Activated T-cell treated with anti-CD3 and anti-CD28 coated beads for 48 hours (primary cell): ENCODE data around the gene USP13.
"Not testable (repeated sequence)": the region's sequence is repeated elsewhere in the genome, so short reads cannot be mapped to it uniquely, and the experiment has no call there.

Source experiments
- DNase-seq: peaks from one replicate; pipeline ENCODE4 v3.0.0-alpha.2; 2020; ENCODE audit warnings: low read depth

Gene USP13

DNA sequence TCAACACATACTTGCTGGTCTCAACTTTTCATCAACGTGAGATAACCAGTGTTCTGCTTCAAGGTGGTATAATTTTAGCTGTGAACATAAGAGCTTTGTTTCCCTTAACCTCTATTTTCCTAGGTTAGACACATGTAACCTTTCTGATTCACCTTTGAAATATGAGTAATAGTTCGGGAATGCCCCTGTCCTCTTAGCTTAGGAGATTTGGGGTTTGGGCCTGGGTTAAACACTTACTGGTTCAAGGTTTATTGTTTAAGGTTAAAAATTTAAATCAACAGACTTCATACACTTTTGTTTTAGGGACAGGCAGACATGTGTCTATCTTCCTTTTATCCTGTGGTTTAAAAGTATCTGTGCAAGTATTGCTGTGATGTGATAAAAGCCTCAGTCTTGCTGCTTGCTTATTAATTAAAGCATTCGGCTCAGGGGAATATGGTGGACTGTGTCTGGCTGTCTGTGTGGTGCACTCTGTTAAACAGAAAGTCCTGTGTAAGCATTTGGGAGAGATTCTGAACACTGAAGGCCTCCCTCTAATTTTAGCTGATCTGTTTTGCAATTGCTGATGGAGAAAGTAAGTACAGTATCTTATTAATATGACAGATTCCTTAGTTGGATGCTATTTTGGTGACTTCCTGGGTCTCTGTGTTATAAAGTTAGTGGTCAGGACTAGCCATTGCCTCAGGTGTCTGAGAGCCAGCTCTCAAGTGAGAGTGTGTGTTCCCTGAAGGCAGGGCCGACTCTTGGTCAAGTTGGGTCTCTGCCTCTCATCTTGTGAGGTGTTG lies 81.8 kb downstream of the USP13 start:
- no peak for DNase-seq

DNA sequence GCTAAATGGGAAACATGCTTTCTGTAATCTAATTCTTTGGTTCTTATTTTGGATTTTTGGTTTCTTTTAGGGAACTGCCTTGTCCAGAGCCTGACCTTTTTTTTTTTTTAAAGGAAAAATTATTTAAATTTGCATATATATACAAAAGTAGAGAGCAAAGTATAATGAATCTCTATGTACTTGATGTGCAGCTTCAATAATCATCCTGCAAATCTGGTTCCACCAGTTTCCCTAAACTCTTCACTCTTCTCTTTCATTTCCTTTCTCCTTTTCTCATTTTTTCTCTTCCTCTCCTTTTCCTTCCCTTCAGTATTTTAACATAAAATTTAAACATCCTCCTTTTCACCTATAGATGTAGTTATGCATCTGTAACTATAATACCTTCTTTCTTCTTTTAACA lies 82.5 kb downstream of the USP13 start:
- no peak for DNase-seq

DNA sequence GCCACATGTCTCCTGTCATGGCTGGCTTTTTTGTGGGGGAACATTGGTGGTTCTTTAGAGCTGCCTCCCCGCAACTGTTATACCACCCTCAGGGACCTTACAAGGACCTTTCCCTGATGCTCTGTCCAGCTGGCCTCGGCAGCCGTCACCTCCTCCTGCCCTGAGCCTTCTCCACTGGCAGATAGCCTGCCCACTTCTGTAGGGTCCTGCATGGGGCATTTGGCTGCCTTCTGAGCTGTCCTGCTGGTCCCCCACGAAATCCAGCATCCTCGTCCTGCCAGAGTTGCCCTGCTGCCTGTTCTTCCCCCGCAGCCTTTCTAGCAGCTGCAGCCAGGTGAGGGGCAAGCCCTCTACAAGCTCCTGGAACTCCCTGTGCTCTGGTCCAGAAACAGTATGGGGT lies 86.2 kb downstream of the USP13 start:
- no peak for DNase-seq

DNA sequence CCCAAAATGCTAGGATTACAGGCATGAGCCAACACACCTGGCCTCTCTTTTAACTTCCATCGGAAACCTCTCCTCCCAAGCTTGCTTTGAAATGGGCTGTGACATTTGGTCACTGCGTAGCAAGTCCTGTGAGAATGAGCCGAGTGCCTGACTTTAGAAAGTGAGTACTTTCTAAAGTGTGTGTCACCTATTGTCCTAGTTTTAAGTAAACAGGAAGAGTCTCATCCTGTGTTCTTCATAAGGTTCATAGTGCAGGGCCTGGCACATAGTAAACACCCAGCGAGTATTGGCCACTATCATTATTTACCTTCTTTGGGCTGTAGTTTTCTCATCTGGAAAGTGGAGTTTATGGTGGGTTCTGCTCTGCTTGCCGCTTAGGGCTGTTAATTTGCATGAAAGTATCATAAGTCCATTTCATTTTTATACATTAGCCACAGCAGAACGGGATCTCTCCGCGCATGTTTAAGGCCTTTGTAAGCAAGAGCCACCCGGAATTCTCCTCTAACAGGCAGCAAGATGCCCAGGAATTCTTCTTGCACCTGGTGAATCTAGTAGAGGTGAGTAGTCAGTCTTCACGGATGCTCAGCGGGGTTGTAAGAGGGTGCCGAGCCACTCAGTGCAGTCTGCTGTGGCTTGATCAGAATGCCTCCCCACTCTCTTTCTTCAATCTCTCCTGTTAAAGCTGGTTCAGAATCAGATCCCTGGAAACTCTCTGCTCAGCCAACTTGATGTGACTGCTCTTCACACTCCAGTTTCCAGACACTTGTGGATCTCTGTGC lies 87.2 kb downstream of the USP13 start:
- DNase-seq, result no peak

DNA sequence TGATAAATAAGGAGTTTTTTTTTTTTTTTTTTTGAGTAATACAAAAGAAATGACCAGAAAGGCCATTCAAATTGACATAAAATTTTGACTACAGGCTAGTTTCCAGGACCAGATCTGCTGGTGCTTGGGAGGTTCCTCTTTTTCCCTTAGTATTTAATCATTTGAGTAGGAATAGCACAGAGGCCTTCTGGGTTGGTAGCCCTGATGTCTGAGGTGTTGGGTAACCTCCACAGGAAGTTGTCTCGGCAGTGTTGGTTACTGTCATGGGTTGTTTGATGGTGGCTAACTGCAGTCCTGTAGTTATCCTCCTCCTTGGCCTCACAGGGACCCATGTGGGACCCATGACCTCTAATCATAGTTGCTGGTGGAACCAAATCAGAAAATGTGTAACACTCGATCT lies 91.1 kb downstream of the USP13 start:
- DNase-seq, result no peak

DNA sequence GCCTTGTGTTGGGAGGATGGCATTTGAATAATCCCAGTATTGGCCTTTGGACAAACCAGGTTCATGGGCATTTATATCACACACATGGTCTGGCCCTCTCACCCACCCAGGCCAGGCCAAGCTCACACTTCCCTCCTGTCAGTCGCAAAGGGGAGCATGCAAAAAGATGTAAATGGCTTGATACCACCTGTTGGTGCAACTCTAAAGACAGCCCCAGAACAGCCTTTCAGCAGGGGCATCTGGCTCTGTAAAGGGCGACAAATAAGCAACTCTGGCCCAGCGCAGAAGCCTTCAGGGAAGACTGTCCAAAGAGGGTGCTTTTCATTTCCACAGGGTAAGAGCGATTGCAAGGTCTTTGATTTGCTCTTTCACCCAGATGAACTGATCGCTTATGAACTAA lies 91.8 kb downstream of the USP13 start:
- DNase-seq, result no peak

DNA sequence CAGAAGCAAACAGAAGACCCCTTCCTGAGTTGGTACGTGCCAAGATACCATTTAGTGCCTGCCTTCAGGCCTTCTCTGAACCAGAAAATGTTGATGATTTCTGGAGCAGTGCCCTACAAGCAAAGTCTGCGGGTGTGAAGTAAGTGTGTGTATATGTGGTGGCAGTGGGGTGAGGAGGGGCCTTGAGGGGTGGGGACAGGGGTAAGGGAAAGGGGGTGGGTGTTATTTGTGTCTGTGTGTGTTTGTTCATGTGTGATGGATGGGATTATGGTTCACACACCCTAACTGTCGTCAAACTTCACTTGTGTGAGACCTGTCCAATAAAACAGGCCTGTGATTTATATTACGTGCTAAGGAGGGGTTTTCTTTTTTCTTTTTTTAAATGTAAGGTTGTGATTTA lies 92.2 kb downstream of the USP13 start:
- no peak for DNase-seq

DNA sequence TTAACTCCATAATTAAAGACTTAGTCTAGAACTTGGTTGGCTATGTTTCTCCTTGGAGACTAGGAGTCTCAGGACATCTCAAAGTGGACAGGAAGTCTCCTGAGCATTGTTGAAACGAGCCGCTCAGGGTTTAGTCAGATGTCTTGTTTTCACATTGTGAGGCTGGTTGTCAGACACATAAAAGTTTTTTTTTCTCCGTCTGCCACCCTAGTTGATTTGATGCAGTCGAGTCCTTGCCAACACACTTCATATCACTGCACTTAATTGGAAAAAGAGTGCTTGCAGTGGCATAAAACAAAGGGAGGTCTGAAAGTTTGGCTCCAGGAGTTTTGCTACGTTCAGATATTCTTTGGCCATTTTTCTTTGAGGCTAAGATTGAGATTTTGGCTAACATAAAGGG lies 92.9 kb downstream of the USP13 start:
- DNase-seq, result no peak

DNA sequence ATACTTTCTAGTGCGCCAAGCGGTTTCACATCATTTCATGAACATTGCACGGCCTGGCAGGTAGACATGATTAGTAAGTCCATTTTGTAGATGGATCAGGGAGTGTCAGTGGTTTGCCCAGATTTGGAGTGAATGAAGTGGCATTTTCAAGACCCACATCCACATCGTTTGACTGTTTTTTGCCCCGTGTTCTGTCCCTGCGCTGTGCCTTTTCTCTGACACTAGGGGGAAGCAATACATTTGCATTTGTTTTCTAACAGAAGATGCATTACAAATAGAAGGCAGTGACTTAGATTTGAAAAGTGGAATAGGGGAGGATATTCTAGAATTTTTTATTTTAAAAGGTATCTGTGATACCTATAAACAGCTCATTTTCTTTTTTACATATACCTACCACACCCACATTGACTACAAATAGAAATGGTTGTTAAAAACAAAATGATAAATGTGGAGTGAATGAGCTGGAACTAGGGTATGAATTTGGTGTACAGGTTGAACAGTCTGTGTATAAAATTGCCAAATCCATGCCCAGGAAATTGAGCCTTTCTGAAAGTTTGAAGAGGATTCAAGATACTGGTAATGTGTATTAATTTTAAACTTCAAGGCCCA lies 98.0 kb downstream of the USP13 start:
- no peak for DNase-seq

DNA sequence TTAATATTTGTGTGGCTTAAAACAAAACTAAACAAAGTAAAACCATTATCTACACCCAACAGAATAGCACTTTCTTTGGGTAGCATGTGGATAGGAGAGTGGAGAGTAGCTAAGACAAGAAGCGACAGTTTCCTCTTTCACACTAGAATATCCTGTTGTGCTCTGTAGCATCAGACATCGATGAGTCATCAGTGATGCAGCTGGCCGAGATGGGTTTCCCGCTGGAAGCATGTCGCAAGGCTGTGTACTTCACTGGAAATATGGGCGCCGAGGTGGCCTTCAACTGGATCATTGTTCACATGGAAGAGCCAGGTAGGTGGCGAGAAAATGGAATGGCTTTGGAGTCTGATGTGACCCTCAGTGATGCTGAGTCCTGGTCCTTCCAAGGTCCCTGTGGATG lies 108.1 kb downstream of the USP13 start:
- DNase-seq, result no peak

DNA sequence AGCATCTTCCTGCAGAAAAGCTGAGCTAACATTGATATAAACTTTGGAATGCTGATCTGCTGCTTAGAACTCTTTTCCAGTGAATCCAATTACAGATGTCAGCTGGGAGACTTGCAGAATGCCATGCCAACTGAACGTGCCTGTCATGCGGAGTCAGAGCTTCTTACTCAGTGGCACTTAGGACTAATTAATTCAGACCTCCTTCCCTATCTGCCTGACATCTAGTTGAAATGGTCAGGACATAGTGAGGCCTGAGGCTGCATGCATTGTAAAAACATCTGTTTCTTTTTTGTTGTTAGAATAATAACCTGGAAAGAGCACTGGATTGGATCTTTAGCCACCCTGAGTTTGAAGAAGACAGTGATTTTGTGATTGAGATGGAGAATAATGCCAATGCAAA lies 112.6 kb downstream of the USP13 start:
- DNase-seq, result no peak

DNA sequence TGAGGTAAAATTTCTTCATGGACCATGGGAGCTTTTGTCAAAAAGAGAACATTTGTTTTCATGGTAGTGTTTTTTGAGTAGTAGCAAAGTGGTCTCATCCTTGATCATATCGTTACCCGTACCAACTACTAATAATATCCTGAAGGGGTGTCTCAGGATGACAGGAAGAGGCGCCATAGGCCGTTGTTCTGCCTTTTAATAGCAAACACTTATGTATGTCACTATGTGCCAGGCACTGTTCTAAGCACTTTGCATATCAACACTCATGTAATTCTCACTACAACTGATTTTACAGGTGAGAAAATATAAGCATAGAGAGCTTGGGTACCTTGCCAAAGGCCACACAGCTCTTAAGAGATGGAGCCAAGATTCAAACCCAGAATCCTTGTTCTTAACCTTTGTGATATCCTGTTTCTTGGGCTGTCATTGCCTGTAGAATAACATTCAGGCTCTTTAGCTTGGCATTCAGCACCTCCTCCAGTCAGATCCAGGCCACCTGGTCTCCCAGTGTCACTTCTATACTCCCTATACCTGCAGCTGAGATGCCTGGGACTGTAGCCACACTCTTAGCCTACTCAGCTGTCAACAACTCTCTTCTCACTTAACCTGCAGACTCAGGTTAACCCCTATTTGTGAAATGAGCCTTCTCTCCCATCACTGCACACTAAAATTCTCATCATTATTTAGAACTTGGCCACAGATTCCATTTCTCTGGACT lies 113.7 kb downstream of the USP13 start:
- DNase-seq, result no peak

DNA sequence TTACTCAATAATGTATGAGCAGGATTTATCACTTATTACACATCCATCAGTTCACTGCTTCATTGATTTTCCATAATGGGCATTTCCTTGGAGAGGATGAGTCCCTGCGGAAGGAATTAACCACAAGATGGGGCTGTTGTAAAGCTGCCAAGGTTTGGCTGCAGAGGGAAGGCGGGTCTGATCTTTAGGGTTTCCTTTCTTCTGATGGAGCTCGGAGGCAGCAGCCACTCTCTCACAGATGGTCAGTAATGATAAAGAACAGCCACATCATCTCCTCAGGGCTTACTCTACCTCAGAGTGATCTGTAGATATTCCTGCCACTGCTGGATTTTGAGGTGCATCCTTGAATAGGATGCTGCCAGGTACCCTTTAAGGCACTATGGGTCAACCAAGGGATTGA lies 115.2 kb downstream of the USP13 start:
- no peak for DNase-seq

DNA sequence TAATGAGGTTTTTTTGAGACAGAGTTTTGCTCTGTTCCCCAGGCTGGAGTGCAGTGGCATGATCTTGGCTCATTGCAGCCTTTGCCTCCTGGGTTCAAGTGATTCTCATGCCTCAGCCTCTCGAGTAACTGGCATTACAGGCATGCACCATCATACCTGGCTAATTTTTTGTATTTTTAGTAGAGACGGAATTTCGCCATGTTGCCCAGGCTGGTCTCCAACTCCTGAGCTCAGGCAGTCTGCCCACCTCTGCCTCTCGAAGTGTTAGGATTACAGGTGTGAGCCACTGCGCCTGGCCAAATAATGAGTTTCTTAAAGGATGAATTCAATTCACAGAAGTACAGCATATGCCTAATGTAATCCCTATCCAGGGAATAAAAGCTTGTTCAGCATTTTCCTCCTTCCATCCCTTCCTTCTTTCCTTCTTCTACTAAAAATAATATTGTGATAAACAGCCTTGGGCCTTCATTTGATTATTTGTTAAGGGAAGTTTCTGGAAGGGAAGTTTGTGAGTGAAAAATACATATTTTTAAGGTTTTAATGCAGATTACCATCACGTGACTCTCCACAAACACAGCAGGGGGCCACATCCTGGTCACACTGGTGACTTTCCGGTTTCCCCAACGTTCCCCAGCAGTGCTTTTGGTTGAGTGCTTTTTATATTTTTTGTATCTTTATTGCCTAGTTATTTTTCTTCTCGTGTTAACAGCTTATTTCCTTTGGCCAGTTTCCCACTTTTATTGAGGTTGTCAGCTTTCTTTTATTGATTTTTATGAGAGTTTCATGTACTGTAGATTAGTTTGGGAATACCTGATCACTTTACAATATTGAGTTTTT lies 116.8 kb downstream of the USP13 start:
- no peak for DNase-seq

DNA sequence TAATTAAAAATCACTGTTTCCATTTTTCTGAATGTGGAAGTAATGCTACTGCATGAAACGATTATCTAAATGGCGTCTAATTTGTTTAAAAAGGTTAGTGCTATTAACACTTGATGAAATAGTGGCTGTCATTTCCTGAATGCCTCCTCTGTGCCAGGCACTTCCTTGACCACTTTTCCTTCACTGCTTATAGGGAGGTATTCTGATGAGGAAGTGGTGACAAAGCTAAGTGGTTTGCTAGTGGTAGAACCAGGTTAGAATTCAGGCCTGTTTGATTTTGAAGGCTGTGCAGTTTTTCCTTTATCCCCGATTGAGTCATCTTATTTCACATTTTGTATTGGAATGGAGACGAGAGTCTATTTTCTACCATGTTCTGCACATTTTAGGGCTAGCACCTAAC lies 119.0 kb downstream of the USP13 start:
- no peak for DNase-seq

DNA sequence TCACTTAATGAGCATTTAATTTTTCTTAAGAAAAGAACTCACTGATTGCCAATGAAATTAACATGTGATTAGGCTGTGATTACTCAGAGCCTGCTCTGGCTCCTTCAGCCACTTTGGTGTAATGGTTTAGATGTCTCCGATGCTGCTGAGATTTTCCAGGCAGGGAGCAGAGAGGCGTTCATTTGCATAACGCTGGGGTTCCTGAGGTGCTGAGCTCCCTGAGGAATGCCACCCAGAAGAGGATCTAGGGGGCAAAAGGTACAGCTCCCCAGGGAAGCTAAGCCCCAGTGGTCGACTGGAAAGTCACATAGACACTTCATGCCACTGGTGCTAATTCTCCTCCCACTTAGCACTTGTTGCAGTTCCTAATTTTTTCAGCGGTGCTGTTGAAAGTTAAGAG lies 119.5 kb downstream of the USP13 start:
- DNase-seq, result no peak

DNA sequence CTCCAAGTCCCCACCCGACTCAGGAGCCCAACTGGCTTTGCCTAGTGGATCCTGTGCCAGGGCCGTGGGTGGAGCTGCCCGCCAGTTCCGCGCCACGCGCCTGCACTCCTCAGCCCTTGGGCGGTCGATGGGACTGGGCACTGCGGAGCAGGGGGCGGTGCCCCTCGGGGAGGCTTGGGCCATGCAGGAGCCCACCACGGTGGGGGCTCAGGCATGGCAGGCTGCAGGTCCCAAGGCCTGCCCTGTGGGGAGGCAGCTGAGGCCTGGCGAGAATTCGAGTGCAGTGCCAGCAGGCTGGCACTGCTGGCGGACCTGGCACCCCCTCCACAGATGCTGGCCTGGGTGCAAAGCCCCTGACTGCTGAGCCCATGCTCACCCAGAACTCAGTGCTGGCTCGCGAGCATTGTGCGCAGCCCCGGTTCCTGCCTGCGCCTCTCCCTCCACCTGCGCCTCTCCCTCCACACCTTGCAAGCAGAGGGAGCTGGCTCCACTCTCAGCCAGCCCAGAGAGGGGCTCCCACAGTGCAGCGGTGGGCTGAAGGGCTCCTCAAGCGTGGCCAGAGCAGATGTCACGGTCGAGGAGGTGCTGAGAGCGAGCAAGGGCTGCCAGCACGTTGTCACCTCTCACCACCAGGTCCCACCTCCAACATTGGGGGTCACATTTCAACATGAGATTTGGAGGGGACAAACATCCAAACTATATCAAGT lies 122.7 kb downstream of the USP13 start:
- no peak for DNase-seq

DNA sequence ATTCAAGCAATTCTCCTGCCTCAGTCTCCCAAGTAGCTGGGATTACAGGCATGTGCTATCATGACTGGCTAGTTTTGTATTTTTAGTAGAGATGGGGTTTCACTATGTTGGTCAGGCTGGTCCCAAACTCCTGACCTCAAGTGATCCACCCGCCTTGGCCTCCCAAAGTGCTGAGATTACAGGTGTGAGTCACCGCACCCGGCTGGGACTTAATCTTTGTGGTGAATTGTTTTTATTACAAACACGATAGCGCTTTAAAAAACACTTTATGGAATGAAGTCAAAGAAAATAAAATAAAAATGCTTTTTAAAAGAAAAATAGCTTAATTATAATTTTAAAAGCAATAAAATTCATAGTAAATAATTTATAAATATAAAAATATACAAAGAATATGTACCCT lies 130.0 kb downstream of the USP13 start:
- DNase-seq, result not testable (repeated sequence)

DNA sequence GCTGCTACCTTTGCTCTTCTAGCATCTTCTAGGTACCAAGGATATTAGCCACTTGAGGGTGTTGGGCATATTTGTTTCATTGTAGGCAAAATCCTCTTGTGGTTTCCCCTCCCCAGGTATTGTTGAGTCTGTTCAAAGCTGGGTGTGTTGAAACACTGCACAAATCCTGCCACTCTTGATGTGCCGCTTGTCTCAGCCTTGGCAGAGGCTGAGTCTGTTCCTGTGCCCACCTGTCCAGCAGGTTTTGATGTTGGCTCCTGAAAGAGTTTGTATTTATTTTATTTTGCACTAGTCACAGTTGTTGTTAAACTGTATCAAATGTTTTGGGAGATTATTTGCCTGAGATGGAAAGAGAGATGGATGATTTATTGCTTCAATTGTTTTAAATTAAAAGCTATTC lies 136.2 kb downstream of the USP13 start:
- no peak for DNase-seq

DNA sequence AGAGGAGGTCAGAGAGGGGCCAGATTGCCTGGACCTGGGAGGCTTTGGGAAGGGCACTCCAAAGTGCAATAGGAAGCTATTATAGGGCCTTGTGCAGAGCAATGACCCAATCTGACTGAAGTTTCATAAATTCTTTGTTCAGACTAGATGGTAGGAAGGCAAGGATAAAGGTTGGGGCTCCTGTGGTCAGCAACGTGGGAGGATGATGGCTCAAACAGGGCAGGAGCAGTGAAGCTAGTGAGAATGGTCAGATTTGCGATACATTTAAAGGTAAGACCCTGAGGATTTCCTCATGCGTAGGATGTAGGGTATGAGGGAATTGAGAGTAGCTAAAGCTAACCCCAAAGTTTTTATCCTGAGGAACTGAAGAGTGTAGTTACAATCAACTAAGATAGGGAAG lies 139.0 kb downstream of the USP13 start:
- no peak for DNase-seq

DNA sequence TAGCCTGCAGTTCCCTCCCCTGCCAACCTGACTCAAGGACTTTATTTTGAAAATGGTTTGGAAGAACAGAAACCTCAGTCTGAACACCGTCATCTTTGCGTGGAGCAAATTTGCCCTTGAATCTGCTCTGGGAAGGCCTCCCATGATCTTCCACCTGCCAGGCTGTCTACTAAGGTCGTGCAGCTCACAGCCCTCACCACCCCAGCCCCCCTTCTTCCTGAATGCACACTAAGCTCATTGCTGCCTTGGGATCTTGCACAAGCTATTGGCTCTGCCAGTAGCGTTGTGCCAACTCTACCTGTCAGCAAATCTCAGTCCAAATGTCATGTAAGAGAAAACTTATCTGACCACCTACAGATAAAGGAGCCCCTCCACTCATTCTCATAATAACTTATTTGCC lies 141.5 kb downstream of the USP13 start:
- DNase-seq, result no peak
